HG02642 (cell line): ENCODE results near the gene ALS2CL.

Source experiments
- ATAC-seq: cut with Tn5 transposase; IDR thresholded peaks from one replicate; pipeline ENCODE4 v1.9.1; 2021; ENCODE audit warnings: mild to moderate bottlenecking; ENCODE audit not compliant: unreplicated experiment, poor library complexity

The ALS2CL gene

GRCh38 chr3:46667061-46667621 is 26.3 kb downstream of the ALS2CL start:
- ATAC-seq: no peak

DNA sequence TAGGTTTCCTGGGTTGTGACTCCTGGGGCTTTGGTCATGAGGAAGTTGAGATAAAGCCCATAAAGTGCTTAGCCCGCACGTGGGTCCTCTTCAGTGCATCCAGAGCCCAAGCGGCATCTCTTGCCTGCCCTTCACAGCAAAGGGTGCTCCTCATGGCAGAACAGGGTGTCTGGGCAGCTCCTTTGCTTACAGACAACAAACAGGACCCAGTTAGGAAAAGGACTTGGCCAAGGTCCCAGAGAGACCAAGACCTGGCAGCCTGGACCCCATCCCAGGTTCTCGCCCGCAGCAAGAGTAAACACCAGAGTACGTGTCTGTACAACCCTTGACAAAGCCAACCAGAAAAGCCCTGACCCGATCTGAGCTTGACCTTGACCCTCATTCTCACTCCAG is 27.0 kb downstream of the ALS2CL start:
- ATAC-seq: no peak

DNA sequence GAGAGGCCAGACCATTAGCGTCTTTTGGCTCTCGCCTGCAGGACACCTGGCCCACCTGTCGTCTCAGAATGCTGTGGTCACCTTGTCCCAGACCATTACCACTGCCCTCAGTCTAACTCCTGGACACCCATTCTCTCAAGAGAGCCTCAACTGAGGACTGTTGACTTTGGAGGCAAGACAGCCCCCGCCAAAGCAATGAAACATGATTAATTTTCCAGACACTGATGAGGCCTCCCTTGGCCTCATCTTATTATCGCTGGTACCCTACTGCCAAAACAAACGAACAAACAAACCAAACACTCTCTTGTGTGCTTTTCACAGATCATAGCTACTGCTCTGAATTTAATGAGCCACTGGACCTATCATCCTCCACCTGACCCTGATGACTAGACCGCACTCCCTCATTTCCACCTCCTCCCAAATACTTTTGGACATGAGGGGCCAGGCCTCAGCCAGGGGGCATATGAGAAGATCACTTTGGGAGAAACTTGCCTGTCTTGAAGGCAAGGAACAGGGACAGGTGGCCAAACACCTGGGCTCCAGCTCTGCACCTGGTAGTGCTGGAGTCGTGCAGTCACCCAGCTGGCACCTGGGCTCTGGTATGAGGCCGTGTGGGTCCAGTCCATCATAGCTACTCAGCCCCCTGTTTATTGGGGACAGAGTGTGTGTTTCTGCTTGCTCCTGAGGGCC is 27.6 kb downstream of the ALS2CL start:
- ATAC-seq: no peak

DNA sequence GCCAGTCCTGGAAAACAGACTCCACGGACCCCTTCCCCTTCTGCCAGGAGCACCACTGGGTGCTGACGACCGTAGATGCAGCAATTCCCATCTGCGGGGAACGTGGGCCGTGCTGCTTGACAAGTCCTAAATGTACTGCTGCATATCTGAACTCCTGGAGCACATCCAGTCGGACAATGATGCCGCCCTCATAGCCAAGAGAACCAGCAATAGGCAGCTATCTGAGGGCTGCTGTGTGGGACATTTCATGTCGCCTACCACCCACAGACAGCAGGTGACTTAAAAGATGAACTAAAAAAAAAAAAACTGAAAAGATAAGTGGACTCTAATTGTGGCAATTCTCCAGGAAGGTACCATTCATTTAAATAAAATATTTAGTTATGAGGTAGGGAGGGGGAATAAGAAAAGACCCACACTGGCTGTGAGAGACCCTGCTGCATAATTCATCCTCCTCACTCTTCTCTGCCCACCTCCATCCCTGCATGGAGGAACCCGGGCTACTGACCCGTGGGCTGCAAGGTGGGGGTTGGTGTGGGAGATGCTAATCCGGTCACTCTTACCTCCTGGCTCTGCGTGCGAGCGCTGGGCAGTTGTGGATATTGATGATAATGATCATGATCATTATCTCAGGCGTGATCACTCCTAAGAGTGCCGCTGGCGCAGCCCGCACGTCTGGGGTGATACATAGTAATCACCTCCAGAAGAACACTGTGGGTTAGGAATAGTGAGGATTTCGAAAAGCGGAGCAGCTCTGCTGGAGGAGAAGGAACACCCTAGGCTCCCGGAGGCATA is 28.3 kb downstream of the ALS2CL start:
- no peak for ATAC-seq

- no peak for ATAC-seq
These were observed 29.1 kb downstream of the ALS2CL start for GRCh38 chr3:46664188-46664970.

DNA sequence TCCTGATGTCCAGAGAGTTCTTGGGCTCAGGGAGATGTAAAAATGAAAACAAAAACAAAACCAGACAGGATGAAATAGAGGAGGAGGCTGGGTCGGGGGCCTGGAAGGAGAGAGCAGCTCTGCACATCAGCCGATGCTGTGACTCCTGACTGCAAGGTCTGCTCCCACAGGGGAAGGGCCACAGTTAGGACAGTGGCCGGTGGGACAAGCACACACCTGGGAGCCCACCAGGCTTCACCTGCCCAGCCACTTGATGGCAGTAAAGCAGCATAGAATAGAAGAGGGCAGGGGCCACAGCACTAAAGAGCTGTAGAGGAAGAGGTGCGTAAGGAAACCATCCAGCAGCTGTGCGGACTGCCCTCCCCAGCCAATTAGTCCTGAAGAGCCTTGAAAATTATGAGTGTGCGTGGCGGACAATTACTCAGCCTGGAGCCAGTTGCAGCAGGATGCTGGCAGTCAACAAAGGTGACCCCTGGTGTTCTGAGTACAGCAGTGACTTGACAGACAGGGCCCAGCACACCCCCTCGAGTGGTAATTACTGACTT is 29.8 kb downstream of the ALS2CL start:
- ATAC-seq: no peak

GRCh38 chr3:46662771-46663551 is 30.5 kb downstream of the ALS2CL start:
- ATAC-seq: no peak

DNA sequence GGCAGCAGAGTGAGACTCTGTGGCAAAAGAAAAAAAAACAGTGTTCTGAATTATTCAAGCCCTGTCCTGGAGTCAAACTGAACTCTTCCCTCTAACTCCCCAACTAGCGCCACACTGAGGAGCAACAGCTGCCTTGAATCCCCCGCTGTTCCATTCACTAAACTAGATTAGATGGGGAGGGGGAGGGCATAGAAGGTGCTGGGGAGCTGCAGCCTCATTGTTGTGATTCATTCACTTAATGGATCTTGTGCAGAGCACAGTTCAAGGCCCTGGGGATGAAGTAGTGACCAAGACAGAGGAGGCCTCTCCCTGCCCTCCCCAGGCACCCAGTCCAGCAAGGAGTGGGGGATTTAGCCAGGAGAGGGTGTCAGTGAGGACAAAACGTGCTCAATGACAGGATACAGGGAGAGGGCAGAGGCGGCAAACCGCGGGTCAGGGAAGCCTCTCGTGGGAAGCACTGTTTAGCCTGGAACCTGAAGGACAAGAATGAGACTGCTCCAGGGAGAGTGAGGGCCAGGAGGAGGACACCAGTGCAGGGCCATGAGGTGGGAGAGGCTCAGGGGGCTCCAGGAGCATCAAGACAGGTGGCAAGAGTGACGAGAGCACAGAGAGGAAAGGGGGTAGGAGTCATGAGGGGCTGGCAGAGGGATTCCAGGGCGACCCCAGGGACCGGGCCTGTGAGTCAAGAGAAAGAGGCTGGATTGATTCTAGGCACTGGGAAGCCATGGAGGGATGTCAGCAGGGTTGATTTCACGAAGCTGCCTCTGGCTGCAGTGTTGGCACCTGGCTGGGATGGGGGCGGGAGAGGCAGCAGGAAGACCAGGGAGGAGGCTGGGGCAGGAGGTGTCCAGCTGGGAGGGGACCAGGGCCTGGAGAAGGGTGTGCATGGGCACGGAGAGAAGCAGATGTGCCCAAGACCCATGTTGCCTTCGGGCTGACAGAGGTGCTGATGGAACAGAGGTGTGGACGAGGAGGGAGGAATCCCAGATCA is 31.4 kb downstream of the ALS2CL start:
- ATAC-seq: no peak

- no peak for ATAC-seq
These were observed 32.6 kb downstream of the ALS2CL start for GRCh38 chr3:46660543-46661523.

- ATAC-seq: no peak
These were observed 33.5 kb downstream of the ALS2CL start for GRCh38 chr3:46660003-46660402.

DNA sequence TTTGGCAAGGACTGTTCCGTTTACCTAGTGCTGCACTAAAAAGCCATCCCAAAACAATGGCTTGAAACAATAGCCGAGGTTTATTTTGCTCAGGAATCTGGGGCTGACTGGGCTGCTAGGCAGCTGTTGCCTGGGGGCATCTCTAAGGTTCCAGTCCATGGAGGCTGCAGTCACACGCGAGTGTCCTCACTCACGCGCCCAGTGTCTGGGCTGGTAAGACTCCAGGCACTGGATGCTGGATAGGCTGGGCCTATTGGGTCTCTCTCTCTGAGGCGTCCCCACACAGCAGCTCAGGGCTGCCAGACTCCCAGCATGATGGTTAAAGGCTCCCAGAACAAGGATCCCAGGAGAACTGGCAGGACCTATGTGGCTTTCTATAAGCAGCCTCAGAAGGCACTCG is 34.2 kb downstream of the ALS2CL start:
- ATAC-seq: no peak

DNA sequence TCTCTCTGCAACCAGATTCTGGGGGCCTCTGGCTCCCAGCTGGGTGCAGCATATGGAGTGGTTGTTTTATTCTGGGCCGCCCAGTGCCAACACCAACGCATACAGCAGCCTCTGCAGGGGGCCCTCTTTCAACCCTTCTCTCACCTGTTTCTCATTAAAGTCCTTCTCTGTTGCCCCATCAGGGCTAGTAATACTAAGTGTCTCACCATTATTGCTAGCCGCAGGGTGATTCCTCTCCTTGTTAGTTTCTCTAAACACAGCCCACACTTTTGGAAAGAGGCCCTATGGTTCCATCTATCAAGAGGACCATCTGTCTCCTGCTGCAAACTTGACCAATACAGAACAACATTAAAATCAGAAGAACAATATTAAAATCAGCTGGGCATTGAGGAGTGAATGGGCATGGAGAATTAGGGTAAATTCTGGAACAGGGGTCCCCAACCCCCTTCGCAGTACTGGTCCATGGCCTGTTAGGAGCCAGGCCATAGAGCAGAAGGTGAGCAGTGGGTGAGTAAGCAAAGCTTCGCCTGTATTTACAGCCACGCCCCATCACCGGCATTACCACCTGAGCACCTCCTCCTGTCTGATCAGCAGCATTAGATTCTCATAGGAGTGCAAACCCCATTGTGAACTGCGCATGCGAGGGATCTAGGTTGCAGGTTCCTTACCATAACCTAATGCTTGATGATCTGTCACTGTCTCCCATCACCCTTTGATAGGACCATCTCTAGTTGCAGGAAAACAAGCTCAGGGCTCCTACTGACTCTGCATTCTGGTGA is 36.5 kb downstream of the ALS2CL start:
- no peak for ATAC-seq

DNA sequence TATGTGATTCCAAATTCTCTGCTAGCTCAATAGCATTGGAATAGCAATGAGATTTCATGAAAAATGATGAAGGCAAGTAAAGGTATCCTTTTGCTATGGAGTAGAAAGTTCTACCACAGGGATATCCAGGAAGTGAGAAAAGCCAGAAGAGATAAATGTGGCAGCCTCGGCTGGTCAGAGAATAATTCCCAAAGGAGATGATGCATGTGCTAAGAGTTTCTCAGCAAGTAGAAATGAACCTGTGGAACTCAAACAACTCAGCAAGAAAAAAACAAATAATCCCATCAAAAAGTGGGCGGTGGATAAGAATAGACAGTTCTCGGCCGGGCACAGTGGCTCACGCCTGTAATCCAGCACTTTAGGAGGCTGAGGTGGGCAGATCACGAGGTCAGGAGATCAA is 38.2 kb downstream of the ALS2CL start:
- no peak for ATAC-seq

DNA sequence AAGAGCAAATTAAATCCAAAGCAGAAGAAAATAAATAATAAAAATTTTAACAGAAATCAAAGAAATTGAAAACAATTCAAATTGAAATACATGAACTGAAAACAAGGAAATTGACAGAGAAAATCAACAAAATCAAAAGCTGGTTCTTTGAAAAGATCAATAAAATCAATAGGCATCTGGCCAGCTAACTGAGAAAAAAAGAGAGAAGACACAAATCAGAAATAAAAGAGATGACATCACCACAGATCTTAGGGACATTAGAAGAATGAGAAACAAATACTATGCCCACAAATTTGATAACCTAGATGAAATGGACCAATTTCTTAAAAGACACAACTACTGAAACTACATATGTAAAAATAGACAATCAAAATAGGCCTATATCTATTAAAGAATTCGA is 42.4 kb downstream of the ALS2CL start:
- no peak for ATAC-seq

GRCh38 chr3:46649436-46649835 is 44.0 kb downstream of the ALS2CL start:
- no peak for ATAC-seq

DNA sequence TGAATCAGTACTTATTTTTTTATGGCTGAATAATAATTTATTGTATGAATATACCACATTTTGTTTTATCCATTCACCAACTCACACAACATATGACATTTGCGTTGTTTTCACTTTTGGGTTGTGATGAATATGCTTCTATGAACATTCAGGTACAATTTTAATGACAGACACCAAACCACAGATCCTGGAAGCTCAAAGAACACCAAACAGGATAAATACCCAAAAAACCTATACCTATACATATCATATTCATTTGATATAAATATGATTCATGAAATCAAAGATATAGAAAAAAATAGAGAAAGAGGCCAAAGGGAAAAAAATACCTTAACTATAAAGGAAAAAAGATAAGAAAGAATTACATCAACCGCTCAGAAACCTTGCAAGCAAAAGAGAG is 45.4 kb downstream of the ALS2CL start:
- ATAC-seq: no peak

DNA sequence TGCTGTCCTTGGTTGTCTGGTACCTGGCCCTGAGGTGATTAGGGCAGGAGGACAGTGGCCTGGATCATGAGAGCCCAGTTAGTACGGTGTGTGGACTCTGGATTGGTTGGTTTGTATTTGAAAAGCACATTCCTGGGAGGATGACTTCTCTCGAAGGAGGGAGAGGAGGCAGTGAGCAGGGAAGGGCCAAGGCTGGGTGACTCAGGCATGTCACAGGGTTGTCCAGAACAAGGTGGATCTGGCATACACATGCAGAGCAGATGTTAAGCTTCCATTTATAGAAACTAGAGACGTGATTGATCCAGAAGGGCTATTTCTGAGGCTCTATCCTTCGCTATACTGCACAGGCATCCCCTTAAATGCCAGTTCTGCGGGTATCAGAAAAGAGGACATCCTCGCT is 46.8 kb downstream of the ALS2CL start:
- ATAC-seq: no peak
